ENCODE measurements around the gene NECTIN1. TPM values are rescaled to one million over a fixed set of nuclear protein-coding genes. Genes with fewer than 3 reads are reported as not detected.

NECTIN1 gene
- total RNA-seq, 1 experiment from 2014 or later: 14.8 TPM

DNA sequence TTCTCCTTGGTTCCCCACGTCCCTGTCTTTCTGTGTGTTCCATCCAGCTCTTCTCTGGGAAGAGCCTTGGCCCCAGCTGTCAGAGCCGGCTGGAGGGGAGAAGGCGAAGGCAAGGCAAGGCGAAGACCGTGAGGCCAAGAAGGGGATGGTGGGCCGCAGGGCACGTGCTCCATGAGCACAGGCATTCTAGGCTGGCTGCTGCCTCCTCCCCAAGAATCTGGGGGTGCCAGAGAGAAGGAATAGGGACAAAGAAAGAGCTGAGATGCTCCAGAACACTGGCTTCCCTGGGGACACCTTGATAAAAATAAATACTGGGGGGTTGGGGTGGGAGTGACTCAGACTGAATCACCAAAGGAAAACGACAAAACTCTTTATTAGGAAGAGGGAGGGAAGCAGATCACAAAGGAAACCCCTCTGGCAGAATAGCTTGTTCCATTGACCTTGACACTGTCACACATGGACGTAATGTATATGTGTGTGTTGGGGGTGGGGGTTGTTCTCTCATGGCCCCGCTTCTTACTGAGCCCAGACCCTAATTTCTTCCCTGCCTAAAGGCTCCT is 52.5 kb downstream of the NECTIN1 start:
- peak; percentile 77 for DNase-seq (ENCODE audit: low read depth)

DNA sequence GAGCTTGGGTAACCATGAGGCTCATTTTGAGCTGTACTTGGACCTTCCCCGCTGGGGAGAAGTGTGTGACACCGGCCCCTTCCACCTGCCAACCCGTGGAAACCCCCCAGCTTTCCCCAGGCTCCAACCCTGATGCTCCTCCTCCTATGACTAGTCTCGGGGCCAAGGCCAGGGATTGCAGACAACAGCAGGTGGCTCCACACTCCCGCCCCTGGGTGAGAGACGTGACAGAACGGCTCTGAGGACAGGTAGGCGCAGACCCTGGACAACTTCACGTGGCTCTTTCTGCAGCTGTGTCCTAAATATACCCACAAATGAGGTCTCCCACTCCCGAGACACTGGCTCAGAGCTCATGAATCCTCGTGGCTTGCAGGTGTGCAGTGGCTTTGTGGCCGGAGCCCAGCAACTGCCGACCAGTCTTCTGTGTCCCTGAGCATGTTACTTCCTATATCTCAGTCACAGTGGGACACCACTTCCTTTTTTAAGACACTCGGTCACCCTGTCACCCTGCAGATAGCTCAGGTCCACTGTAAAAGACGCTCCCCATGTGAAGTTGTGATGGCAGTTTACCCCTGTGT is 55.2 kb downstream of the NECTIN1 start:
- DNase-seq (ENCODE audit: low read depth): no peak

DNA sequence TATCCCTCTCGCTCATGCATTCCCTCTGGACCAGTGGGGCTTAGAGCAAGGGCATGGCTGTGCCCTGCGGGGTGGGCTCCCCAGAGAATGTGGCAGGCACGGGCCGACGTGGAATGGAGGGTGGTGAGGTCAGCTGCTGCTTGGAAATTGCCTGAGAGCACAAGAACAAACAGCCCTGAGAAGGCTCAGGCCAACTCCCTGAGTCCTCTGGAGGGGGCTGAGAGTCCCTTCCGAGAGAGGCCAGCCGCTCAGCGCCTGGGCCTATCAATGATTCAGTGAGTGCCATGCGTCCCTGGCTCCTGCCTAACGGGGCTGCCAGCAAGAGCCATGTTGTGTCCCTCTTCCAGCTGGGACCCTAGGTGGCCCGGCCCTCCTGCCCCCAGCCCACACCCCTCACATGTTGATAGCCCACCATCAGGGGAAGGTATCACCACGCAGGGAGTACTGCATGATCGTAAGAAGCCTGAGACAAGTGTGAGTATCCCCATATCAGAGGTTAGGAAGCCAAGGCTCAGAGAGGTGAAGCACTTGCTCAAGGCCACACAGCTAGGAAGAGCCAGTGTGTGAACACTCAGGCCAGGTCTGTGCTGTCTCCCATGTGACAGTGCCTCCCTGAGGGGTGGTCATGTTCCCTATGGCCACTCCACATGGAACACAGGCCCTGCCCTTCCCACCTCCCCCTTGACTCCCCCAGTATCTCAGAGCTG is 55.8 kb downstream of the NECTIN1 start:
- no peak for DNase-seq (ENCODE audit: low read depth)

GRCh38 chr11:119672597-119672996 is 56.4 kb downstream of the NECTIN1 start:
- no peak for DNase-seq (ENCODE audit: low read depth)

- no peak for DNase-seq (ENCODE audit: low read depth)
Measured at GRCh38 chr11:119671561-119672015, 57.4 kb downstream of the NECTIN1 start.

DNA sequence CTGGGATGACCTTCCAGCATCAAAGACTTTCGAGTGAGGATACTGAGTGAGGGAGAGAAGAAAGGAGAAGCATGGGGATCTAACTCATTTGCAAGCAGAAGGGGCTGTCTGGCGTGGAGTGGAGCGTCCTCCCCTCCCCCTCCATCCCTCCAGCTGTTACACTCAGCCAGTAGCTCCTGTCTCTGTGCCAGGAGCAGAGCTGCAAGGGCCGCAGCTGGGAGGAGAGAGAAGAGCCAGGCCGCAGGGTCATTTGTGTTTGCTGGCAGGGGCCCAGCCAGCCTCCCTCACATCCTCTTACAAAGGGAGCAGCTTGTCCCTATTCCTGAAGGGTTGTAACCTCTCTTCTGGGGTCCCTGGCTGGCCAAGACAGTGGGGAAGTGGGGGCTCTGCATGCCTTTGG is 57.9 kb downstream of the NECTIN1 start:
- peak; percentile 33 for DNase-seq (ENCODE audit: low read depth)

- no peak for DNase-seq (ENCODE audit: low read depth)
Measured at GRCh38 chr11:119669487-119669886, 59.5 kb downstream of the NECTIN1 start.

DNA sequence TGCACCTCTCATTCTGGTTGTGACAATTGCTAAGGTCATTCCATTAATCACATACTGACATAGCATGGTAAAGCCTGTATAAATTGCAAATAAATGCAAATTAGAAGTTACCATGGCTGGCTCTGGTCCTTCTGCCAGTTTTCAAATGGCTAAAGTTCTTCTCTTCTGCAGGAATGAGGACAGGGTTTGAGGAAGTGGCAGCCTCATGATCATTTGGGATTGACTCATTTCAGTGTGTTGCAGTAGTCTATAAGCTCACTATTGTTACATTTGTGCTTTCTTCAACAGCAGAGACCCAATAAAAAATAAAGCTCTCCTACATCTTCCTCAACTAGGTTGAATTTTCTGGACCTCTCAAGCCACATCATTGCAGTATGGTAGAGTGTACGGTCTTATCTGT is 60.3 kb downstream of the NECTIN1 start:
- no peak for DNase-seq (ENCODE audit: low read depth)

GRCh38 chr11:119666463-119667131 is 62.4 kb downstream of the NECTIN1 start:
- DNase-seq (ENCODE audit: low read depth): peak; percentile 62

GRCh38 chr11:119666061-119666460 is 62.9 kb downstream of the NECTIN1 start:
- DNase-seq (ENCODE audit: low read depth): no peak

GRCh38 chr11:119664701-119665420 is 64.1 kb downstream of the NECTIN1 start:
- DNase-seq (ENCODE audit: low read depth): no peak

DNA sequence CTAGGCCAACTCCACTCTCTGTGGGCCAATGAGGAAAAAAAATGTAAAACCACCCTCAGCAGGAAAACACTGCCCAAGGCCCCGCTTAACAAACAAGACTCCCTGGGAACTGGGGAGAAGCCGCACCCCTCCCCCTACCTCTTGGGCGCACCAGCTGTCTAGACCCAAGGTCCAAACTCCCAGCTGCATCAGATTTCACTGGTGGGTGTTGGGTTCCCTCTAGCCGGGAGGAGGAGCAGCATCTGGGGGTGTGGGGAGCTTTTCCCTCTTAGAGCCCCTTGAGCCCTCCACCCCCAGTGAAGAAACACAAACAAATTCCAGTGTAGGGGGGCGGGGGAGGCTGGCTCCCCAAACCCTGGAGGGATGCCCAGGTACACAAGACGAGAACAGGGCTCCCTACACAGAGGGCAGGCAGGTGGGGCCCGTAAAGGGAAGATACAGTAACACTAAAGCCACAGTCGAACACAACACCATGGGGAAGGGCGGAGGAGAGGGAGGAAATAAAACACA is 64.9 kb downstream of the NECTIN1 start:
- no peak for DNase-seq (ENCODE audit: low read depth)

- DNase-seq (ENCODE audit: low read depth): no peak
Measured at GRCh38 chr11:119663279-119663678, 65.7 kb downstream of the NECTIN1 start.

GRCh38 chr11:119661226-119661625 is 67.8 kb downstream of the NECTIN1 start:
- DNase-seq (ENCODE audit: low read depth): no peak

- DNase-seq (ENCODE audit: low read depth): no peak
Measured at GRCh38 chr11:119659971-119660723, 68.9 kb downstream of the NECTIN1 start.

DNA sequence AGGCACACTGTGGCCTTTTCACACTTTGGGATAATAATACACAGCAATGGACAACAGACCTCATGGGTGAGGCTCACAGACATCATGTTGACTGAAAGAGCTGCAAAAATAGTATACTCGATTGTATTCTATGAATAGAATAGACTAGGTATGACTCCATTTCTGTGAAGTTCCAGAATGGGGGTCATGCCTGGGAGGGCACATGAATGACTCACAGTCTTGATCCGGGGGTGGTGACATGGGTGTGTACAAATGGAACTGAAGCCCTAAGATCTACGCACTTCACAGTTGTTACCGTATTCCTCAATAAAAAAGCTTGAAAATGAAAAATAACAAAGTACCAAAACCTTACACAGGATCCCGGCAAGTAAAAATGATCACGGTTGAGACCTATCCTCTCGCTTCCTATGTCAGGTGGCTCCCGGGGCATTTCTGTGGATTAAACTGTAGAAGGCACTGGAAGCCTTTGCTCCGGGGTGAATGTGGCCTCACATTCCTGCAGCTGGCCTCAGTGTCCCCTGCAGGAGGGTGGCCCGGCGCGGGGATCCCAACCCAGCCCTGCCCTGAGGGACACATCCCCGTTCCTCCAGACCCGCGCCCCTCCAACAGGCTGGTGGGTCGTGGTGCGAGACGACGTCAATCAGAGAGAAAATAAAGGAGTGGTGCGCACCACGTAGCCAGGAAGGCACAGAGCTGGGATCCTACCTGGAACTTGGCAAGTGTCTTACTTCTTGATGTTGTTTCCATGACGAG is 75.9 kb downstream of the NECTIN1 start:
- DNase-seq (ENCODE audit: low read depth): no peak

- no peak for DNase-seq (ENCODE audit: low read depth)
Measured at GRCh38 chr11:119651802-119652584, 77.0 kb downstream of the NECTIN1 start.

GRCh38 chr11:119650251-119650650 is 78.7 kb downstream of the NECTIN1 start:
- DNase-seq (ENCODE audit: low read depth): no peak

DNA sequence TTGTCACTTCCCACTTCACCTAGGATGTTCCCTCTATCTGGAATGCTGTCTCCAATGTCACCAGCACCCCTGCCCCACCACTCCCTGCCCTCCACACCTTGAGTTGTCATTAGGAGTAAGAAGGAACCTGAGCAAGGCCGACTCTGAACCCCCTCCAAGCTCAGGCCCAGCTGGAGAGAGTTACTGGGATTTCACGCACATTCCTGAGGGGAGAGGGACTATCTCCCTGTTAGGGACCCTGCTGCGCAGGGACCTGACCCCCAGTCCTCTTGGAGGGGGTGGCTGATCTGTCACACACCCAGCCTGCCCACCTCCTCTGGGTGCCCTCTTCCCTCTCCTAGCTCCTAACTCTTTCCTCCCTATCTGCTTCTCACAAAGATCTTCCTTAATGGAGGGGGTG is 81.7 kb downstream of the NECTIN1 start:
- no peak for DNase-seq (ENCODE audit: low read depth)
